Measurements from ENCODE around the gene MAPKAPK2.

Gene MAPKAPK2

GRCh38 chr1:206684003-206684402 lies 702 bp upstream of the MAPKAPK2 start:
- no peak for DNase-seq
- peaks cover 35% of the 10 kb centered on the region for H3K79me2 ChIP-seq (ENCODE audit: low read length)
- no peaks in the 10 kb centered on the region for H3K36me3 ChIP-seq (replicated peaks; ENCODE audit: insufficient read depth, low read length)
- H3K4me1 ChIP-seq (ENCODE audit: low read length), result peaks cover 59% of the 10 kb centered on the region
- H3K9ac ChIP-seq (ENCODE audit: low read length), result no peak overlapping the region
- peak overlapping the region; percentile 84 for H3K4me2 ChIP-seq (ENCODE audit: low read depth, low read length)
- H3K27ac ChIP-seq (ENCODE audit: low read length), result no peak overlapping the region
- TF ChIP-seq EZH2 (optimal IDR thresholded peaks at IDR 0.05; ENCODE audit: low read depth, low read length) (no peak), EZH2phosphoT487 (IDR thresholded peaks at IDR 0.05; ENCODE audit: low read length) (no peak)
- H3K27me3 ChIP-seq (replicated peaks; ENCODE audit: insufficient read depth, low read length), result 0 out of 2 replicates have a peak, but pooled peaks cover 13% of the 10 kb centered on the region
- no peaks in the 10 kb centered on the region for H3K9me2 ChIP-seq (replicated peaks; ENCODE audit: insufficient read depth, low read length)
- no peak overlapping the region for H2AFZ ChIP-seq (ENCODE audit: low read length)
- peaks cover 18% of the 10 kb centered on the region for H3F3A ChIP-seq (ENCODE audit: insufficient read depth, low read length)
- H4K20me1 ChIP-seq (ENCODE audit: insufficient read depth, low read length), result no peaks in the 10 kb centered on the region
- no peaks in the 10 kb centered on the region for H3K9me3 ChIP-seq (replicated peaks; ENCODE audit: insufficient read depth, low read length)
- H3K4me3 ChIP-seq (ENCODE audit: low read length), result peak overlapping the region; percentile 52; the same call in 1 of the 2 replicates

DNA sequence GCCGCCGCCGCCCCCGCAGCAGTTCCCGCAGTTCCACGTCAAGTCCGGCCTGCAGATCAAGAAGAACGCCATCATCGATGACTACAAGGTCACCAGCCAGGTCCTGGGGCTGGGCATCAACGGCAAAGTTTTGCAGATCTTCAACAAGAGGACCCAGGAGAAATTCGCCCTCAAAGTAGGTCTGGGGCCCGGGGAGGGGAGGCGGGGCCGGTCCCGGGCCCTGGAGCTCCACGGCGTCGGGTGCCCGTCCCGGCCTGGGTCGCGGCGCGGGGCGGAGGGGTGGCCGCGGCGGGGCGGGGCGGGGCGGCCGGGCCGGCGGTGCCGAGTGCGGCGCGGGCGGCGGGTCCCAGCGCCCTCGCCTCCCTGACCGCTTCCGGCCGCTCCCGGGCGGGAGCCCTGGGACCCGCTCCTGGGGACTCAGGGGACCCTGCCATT lies 646 bp downstream of the MAPKAPK2 start:
- H3K27me3 ChIP-seq (replicated peaks; ENCODE audit: insufficient read depth, low read length), result 0 out of 2 replicates have a peak, but pooled peaks cover 13% of the 10 kb centered on the region
- H3K4me1 ChIP-seq (ENCODE audit: low read length), result peaks cover 49% of the 10 kb centered on the region
- peak overlapping the region; percentile 57 for H3K9ac ChIP-seq (ENCODE audit: low read length)

DNA sequence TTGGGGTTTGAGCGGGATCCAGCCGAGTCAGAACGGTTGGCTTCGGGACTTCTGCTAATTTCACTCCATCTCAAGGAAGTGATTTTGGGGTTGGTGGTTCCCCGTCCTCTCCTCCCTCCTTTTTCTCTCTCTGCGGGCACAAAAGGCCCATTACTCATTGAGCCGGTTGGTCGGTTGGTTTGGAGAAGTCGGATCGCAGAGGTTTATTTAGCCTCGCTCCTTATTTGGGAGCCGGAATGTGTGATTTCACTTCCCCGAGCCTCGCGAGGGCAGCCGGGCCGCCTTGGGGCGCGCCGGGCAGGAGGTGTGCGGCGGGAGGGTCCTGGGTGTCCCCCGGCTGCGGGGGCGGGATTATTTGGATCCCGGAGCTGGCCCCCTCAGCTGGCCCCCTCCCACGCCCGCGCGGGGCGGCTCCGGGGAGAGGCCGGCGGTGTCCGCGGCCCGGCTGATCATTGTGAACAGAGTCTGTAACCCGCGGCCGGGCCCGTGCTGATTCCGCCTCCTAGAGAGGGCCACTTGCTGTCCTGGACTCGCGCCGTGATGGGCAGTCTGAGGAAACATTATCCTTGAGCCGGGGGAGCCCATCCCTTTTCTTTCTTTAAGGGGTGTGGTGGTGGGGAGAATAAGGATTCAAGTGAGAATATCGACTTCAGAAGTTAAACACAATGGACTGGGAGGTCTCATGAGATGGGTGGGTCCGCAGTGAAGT lies 1.2 kb downstream of the MAPKAPK2 start:
- peak overlapping the region; percentile 24; the same call in 1 of the 2 replicates for H3K27ac ChIP-seq (ENCODE audit: low read length)
- no peaks in the 10 kb centered on the region for H3K36me3 ChIP-seq (replicated peaks; ENCODE audit: insufficient read depth, low read length)
- DNase-seq, result peak; percentile 44
- peak overlapping the region; percentile 62 for H3K4me2 ChIP-seq (ENCODE audit: low read depth, low read length)
- peak overlapping the region; percentile 71 for H3K4me3 ChIP-seq (ENCODE audit: low read length)
- 0 out of 2 replicates have a peak, but pooled peaks cover 7% of the 10 kb centered on the region for H3F3A ChIP-seq (ENCODE audit: insufficient read depth, low read length)
- H3K27me3 ChIP-seq (replicated peaks; ENCODE audit: insufficient read depth, low read length), result 0 out of 2 replicates have a peak, but pooled peaks cover 13% of the 10 kb centered on the region
- peak overlapping the region; percentile 4 for H2AFZ ChIP-seq (ENCODE audit: low read length)
- no peaks in the 10 kb centered on the region for H3K9me2 ChIP-seq (replicated peaks; ENCODE audit: insufficient read depth, low read length)
- peaks cover 54% of the 10 kb centered on the region for H3K79me2 ChIP-seq (ENCODE audit: low read length)
- TF ChIP-seq, protein P1, sequence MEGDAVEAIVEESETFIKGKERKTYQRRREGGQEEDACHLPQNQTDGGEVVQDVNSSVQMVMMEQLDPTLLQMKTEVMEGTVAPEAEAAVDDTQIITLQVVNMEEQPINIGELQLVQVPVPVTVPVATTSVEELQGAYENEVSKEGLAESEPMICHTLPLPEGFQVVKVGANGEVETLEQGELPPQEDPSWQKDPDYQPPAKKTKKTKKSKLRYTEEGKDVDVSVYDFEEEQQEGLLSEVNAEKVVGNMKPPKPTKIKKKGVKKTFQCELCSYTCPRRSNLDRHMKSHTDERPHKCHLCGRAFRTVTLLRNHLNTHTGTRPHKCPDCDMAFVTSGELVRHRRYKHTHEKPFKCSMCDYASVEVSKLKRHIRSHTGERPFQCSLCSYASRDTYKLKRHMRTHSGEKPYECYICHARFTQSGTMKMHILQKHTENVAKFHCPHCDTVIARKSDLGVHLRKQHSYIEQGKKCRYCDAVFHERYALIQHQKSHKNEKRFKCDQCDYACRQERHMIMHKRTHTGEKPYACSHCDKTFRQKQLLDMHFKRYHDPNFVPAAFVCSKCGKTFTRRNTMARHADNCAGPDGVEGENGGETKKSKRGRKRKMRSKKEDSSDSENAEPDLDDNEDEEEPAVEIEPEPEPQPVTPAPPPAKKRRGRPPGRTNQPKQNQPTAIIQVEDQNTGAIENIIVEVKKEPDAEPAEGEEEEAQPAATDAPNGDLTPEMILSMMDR (IDR thresholded peaks at IDR 0.05; ENCODE audit: low read length), result no peak
- TF ChIP-seq EZH2phosphoT487 (IDR thresholded peaks at IDR 0.05; ENCODE audit: low read length) (no peak), EZH2 (optimal IDR thresholded peaks at IDR 0.05; ENCODE audit: low read depth, low read length) (no peak)
- peaks cover 43% of the 10 kb centered on the region for H3K4me1 ChIP-seq (ENCODE audit: low read length)
- no peaks in the 10 kb centered on the region for H4K20me1 ChIP-seq (ENCODE audit: insufficient read depth, low read length)
- H3K9ac ChIP-seq (ENCODE audit: low read length), result peak overlapping the region; percentile 57
- H3K9me3 ChIP-seq (replicated peaks; ENCODE audit: insufficient read depth, low read length), result no peaks in the 10 kb centered on the region

More for the DNA sequence above, 646 bp downstream of the MAPKAPK2 start:
- no peaks in the 10 kb centered on the region for H3K9me2 ChIP-seq (replicated peaks; ENCODE audit: insufficient read depth, low read length)
- peak overlapping the region; percentile 24; the same call in 1 of the 2 replicates for H3K27ac ChIP-seq (ENCODE audit: low read length)
- H4K20me1 ChIP-seq (ENCODE audit: insufficient read depth, low read length), result no peaks in the 10 kb centered on the region
- peaks cover 48% of the 10 kb centered on the region for H3K79me2 ChIP-seq (ENCODE audit: low read length)
- H3K4me3 ChIP-seq (ENCODE audit: low read length), result peak overlapping the region; percentile 71
- peak overlapping the region; percentile 4 for H2AFZ ChIP-seq (ENCODE audit: low read length)
- DNase-seq, result peak; percentile 46
- TF ChIP-seq, protein P1 (IDR thresholded peaks at IDR 0.05; ENCODE audit: low read length), result no peak
- no peak for TF ChIP-seq EZH2phosphoT487 (IDR thresholded peaks at IDR 0.05; ENCODE audit: low read length)
- no peak for TF ChIP-seq EZH2 (optimal IDR thresholded peaks at IDR 0.05; ENCODE audit: low read depth, low read length)
- H3K9me3 ChIP-seq (replicated peaks; ENCODE audit: insufficient read depth, low read length), result no peaks in the 10 kb centered on the region
- H3K36me3 ChIP-seq (replicated peaks; ENCODE audit: insufficient read depth, low read length), result no peaks in the 10 kb centered on the region
- H3F3A ChIP-seq (ENCODE audit: insufficient read depth, low read length), result peaks cover 7% of the 10 kb centered on the region; the same call in 1 of the 2 replicates
- peak overlapping the region; percentile 62 for H3K4me2 ChIP-seq (ENCODE audit: low read depth, low read length)

All from MM.1S (cell line).